IMR-90 (cell line): ENCODE results near the gene RPH3AL. TPM values are rescaled to one million over a fixed set of nuclear protein-coding genes. Genes with fewer than 3 reads are reported as not detected.

Source experiments
- ATAC-seq: fragments of 200-7000 bp; cut with Tn5 transposase; 2 replicates; pipeline ENCODE4 v1.9.1; 2020; ENCODE audit warnings: low read depth, mild to moderate bottlenecking, moderate library complexity
- BruUV-seq: library from RNA; stranded (reverse); fragments of 400-500 nt; replicated peaks from 2 replicates; lab custom pipeline; 2021; lab: Mats Ljungman, UMichigan
- CTCF ChIA-PET: fragments of 300-600 bp; formaldehyde crosslinking; extraction: SDS; loops from one replicate; lab custom pipeline; 2021; ENCODE audit warnings: antibody characterized with exemption; lab: Yijun Ruan, JAX
- POLR2A ChIA-PET: fragments of 300-600 bp; sonication (Branson Sonifier 250); formaldehyde crosslinking; loops from one replicate; lab custom pipeline; 2022; ENCODE audit warnings: antibody characterized with exemption; ENCODE audit not compliant: unreplicated experiment; lab: Charles Lee
- DNase-seq: peaks from one replicate; pipeline ENCODE4 v3.0.0; 2013
- H2AFZ ChIP-seq: replicated peaks from 2 replicates; pipeline ENCODE3; 2013; ENCODE audit warnings: low read length, mild to moderate bottlenecking; ENCODE audit not compliant: poor library complexity
- H2AK5ac ChIP-seq: 2 replicates; pipeline ENCODE4 v1.6.1; 2013; ENCODE audit warnings: low read depth, low read length, inconsistent platforms
- H2AK9ac ChIP-seq: replicated peaks from 2 replicates; pipeline ENCODE3; 2013; ENCODE audit warnings: mild to moderate bottlenecking, low read depth, low read length, moderate library complexity; ENCODE audit not compliant: poor library complexity
- H2BK120ac ChIP-seq: 2 replicates; pipeline ENCODE4 v1.6.1; 2013; ENCODE audit warnings: low read depth, low read length, inconsistent platforms
- H2BK15ac ChIP-seq: 3 replicates; pipeline ENCODE4 v1.6.1; 2013; ENCODE audit warnings: low read depth, low read length, inconsistent platforms
- H2BK20ac ChIP-seq: 2 replicates; pipeline ENCODE4 v1.6.1; 2013; ENCODE audit warnings: low read depth, mild to moderate bottlenecking, inconsistent platforms, low read length, moderate library complexity
- H2BK5ac ChIP-seq: 2 replicates; pipeline ENCODE4 v1.6.1; 2013; ENCODE audit warnings: mild to moderate bottlenecking, low read depth, low read length, inconsistent platforms; ENCODE audit not compliant: poor library complexity, severe bottlenecking
- H3K14ac ChIP-seq: replicated peaks from 2 replicates; pipeline ENCODE4 v1.6.1; 2013; ENCODE audit warnings: low read depth, low read length, inconsistent platforms
- H3K18ac ChIP-seq: 2 replicates; pipeline ENCODE4 v1.6.1; 2013; ENCODE audit warnings: low read depth, low read length, control low read depth
- H3K23ac ChIP-seq: 2 replicates; pipeline ENCODE4 v1.6.1; 2013; ENCODE audit warnings: low read depth, low read length, inconsistent platforms
- H3K27ac ChIP-seq: 2 replicates; pipeline ENCODE4 v1.5.1; 2013; ENCODE audit warnings: mild to moderate bottlenecking, control low read depth, low read length; ENCODE audit not compliant: insufficient read depth
- H3K27me3 ChIP-seq: 2 replicates; pipeline ENCODE4 v1.6.1; 2013; ENCODE audit warnings: low read length; ENCODE audit not compliant: control insufficient read depth, insufficient read depth
- H3K36me3 ChIP-seq: 2 replicates; pipeline ENCODE4 v1.6.1; 2013; ENCODE audit warnings: low read length, mixed read lengths; ENCODE audit not compliant: control insufficient read depth, insufficient read depth
- H3K4ac ChIP-seq: 2 replicates; pipeline ENCODE4 v1.6.1; 2013; ENCODE audit warnings: low read depth, low read length, inconsistent platforms
- H3K4me1 ChIP-seq: 2 replicates; pipeline ENCODE4 v1.6.1; 2013; ENCODE audit warnings: low read length, mixed read lengths; ENCODE audit not compliant: control insufficient read depth, insufficient read depth
- H3K4me2 ChIP-seq: 2 replicates; pipeline ENCODE4 v1.6.1; 2013; ENCODE audit warnings: low read depth, mild to moderate bottlenecking, control low read depth, low read length, moderate library complexity
- H3K4me3 ChIP-seq: 2 replicates; pipeline ENCODE4 v1.5.1; 2013; ENCODE audit warnings: low read depth, mild to moderate bottlenecking, control low read depth, low read length, moderate library complexity; ENCODE audit not compliant: insufficient read depth
- H3K56ac ChIP-seq: 2 replicates; pipeline ENCODE4 v1.6.1; 2013; ENCODE audit warnings: low read length, inconsistent platforms; ENCODE audit not compliant: insufficient read depth; ENCODE audit errors: extremely low read depth
- H3K79me1 ChIP-seq, 2 experiments: 2 replicates each; pipeline ENCODE4 v1.6.1; 2013; ENCODE audit warnings: low read length in 2 of 2, inconsistent platforms in 1 of 2, low read depth in 1 of 2
- H3K9ac ChIP-seq: 2 replicates; pipeline ENCODE4 v1.6.1; 2013; ENCODE audit warnings: low read depth, low read length, control low read depth
- H3K9me1 ChIP-seq: 2 replicates; pipeline ENCODE4 v1.6.1; 2013; ENCODE audit warnings: low read length, inconsistent platforms; ENCODE audit not compliant: insufficient read depth
- H3K9me3 ChIP-seq: 2 replicates; pipeline ENCODE4 v1.6.1; 2013; ENCODE audit warnings: low read length; ENCODE audit not compliant: control insufficient read depth, insufficient read depth
- H4K20me1 ChIP-seq: 2 replicates; pipeline ENCODE4 v1.6.1; 2013; ENCODE audit warnings: low read length, inconsistent platforms; ENCODE audit not compliant: insufficient read depth
- H4K5ac ChIP-seq: 2 replicates; pipeline ENCODE4 v1.6.1; 2013; ENCODE audit warnings: mild to moderate bottlenecking, low read depth, low read length, control low read depth
- H4K8ac ChIP-seq, 2 experiments: 2 replicates each; pipeline ENCODE4 v1.6.1; 2013; ENCODE audit warnings: low read depth in 2 of 2, low read length in 2 of 2, control low read depth in 1 of 2, inconsistent platforms in 1 of 2
- H4K91ac ChIP-seq: 2 replicates; pipeline ENCODE4 v1.6.1; 2013; ENCODE audit warnings: low read depth, low read length, inconsistent platforms; ENCODE audit not compliant: insufficient read depth
- BHLHE40 ChIP-seq: fragments of 150-350 bp; IDR thresholded peaks from 2 replicates; pipeline ENCODE4 v1.6.1; 2016; ENCODE audit warnings: mild to moderate bottlenecking, low read depth, low read length
- CEBPB ChIP-seq: IDR thresholded peaks from 2 replicates; pipeline ENCODE4 v1.6.1; 2012; ENCODE audit warnings: low read depth, low read length, improper control_type of control experiment
- CHD1 ChIP-seq: IDR thresholded peaks from 2 replicates; pipeline ENCODE4 v1.6.1; 2012; ENCODE audit warnings: low read depth, low read length, improper control_type of control experiment
- FOS ChIP-seq: fragments of 150-350 bp; IDR thresholded peaks from 2 replicates; pipeline ENCODE4 v1.6.1; 2016; ENCODE audit warnings: low read depth, low read length
- MAFK ChIP-seq: IDR thresholded peaks from 2 replicates; pipeline ENCODE4 v1.6.1; 2012; ENCODE audit warnings: low read depth, low read length, improper control_type of control experiment
- MAZ ChIP-seq: IDR thresholded peaks from 2 replicates; pipeline ENCODE4 v1.6.1; 2012; ENCODE audit warnings: low read depth, mild to moderate bottlenecking, low read length, improper control_type of control experiment, moderate library complexity, borderline replicate concordance
- MXI1 ChIP-seq: IDR thresholded peaks from 2 replicates; pipeline ENCODE4 v1.6.1; 2012; ENCODE audit warnings: low read depth, mild to moderate bottlenecking, low read length, moderate library complexity, borderline replicate concordance
- NFE2L2 ChIP-seq: fragments of 150-350 bp; IDR thresholded peaks from 2 replicates; pipeline ENCODE4 v1.6.1; 2016; ENCODE audit warnings: low read depth, mild to moderate bottlenecking, low read length
- POLR2A ChIP-seq: IDR thresholded peaks from 2 replicates; pipeline ENCODE4 v1.6.1; 2012; ENCODE audit warnings: mild to moderate bottlenecking, low read depth, low read length
- RAD21 ChIP-seq: IDR thresholded peaks from 2 replicates; pipeline ENCODE4 v1.6.1; 2012; ENCODE audit warnings: low read length, improper control_type of control experiment
- RCOR1 ChIP-seq: IDR thresholded peaks from 2 replicates; pipeline ENCODE4 v1.6.1; 2012; ENCODE audit warnings: mild to moderate bottlenecking, low read length, improper control_type of control experiment; ENCODE audit not compliant: insufficient replicate concordance
- RFX5 ChIP-seq: IDR thresholded peaks from 2 replicates; pipeline ENCODE4 v1.8.0; 2012; ENCODE audit warnings: low read depth, mild to moderate bottlenecking, low read length, moderate library complexity
- SMC3 ChIP-seq: fragments of 150-350 bp; IDR thresholded peaks from 2 replicates; pipeline ENCODE4 v1.6.1; 2016; ENCODE audit warnings: low read depth, mild to moderate bottlenecking, antibody characterized with exemption, low read length, moderate library complexity
- WGBS, 2 experiments: methylation state at CpG; one replicate each; pipeline versions ENCODE4 v1.1.5 to v1.1.7; 2013; ENCODE audit warnings: missing lambda C conversion rate in 2 of 2; ENCODE audit not compliant: insufficient read length in 1 of 2; ENCODE audit errors: extremely low coverage in 2 of 2; 5-methylcytosine and 5-hydroxymethylcytosine counted together
- dilution Hi-C: fragments of 300-500 bp; cut with HindIII; formaldehyde crosslinking; loops from one replicate; pipeline ENCODE4 v1.14.3; 2018; ENCODE audit warnings: low sequenced_read_pairs; ENCODE audit not compliant: unreplicated experiment
- in situ Hi-C: fragments of 300-500 bp; cut with MboI; formaldehyde crosslinking; loops from 3 replicates; pipeline ENCODE4 v1.14.3; 2019; ENCODE audit warnings: low sequenced_read_pairs, inconsistent platforms, mixed read lengths
- intact Hi-C: fragments of 100-400 bp; cut with micrococcal nuclease; formaldehyde crosslinking; loops from 2 replicates; pipeline ENCODE4 v1.10.0; 2022
- polyA plus RNA-seq, 3 experiments: library from polyadenylated mRNA; depleted of rRNA; stranded (reverse); fragments of >200 nt; gene quantifications; 2 replicates each; pipeline ENCODE4 v1.2.3, GENCODE V29; 2012; ENCODE audit warnings: low replicate concordance in 1 of 3
- total RNA-seq: library from RNA; depleted of rRNA; stranded (reverse); fragments of >200 nt; gene quantifications from 2 replicates; pipeline ENCODE4 v1.2.3, GENCODE V29; 2012
- TF ChIP-seq, protein P1 (sequence below): fragments of 150-350 bp; IDR thresholded peaks from 2 replicates; pipeline ENCODE4 v1.6.1; 2017; ENCODE audit warnings: mild to moderate bottlenecking, antibody characterized with exemption, low read length, low read depth
- TF ChIP-seq, protein P2 (sequence below): conservative IDR thresholded peaks from 2 replicates; pipeline ENCODE4 v1.5.1; 2012; ENCODE audit warnings: mild to moderate bottlenecking, low read depth, low read length, improper control_type of control experiment
- TF ChIP-seq, protein P3 (sequence below): fragments of 150-350 bp; IDR thresholded peaks from 2 replicates; pipeline ENCODE4 v1.6.1; 2016; ENCODE audit warnings: low read depth, mild to moderate bottlenecking, low read length, moderate library complexity, borderline replicate concordance

RPH3AL gene
- total and polyA plus RNA-seq, 2 of the 4 experiments (the other 2 are of a cell fraction), result 1.8 to 2.5 TPM

DNA sequence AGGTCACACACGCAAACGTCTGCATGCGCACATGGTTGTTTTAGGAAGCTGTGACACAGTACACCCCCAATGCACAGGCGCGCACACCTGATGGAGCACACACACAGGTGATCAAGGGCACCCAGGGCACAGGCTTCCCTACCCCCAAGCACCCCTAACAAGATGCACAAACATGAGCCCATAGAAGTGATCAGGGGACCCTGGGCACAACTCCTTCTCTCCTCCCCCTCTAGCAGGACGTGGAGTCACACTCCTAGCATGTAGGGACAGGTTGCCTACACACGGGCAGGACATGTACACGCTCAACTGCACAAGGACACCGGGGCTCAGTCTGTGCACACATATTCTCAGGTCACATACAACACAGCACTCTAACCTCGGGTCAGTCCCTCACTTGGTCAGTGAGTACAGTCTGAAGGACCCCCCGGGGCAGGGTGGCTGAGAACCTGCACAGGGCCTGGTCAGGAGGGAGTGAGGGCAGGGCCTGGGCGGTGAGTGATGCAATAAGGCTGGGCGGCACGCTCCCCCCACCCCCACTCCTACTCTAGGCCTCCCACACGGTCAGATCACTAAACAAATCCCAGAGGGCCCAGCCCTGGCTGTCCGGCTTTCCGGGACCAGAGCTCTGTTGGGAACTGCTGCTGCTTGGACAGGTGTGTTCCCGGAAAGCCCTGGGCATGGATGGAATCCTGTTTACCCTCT is 170.4 kb downstream of the RPH3AL start:
- 71% methylated on average over 3 of the region's 18 CpGs; no CpG with 5 or more reads in 1 of the 2 experiments for WGBS, 2 experiments
- intact Hi-C loops, result no loop called here
- POLR2A ChIA-PET, result no interaction called here

More for the DNA sequence above, 170.4 kb downstream of the RPH3AL start:
- H2BK120ac ChIP-seq, result no peak overlapping the region
- no peak overlapping the region for H4K91ac ChIP-seq
- H4K5ac ChIP-seq, result no peak overlapping the region
- no peak overlapping the region for H3K18ac ChIP-seq
- in situ Hi-C loops (no loop called here), dilution Hi-C loops (no loop called here)
- H2AFZ ChIP-seq, result no peak overlapping the region
- no peak overlapping the region for H3K4me2 ChIP-seq
- H3K14ac ChIP-seq, result no peak overlapping the region
- H3K27ac ChIP-seq, result no peak overlapping the region
- no peaks in the 10 kb centered on the region for H3K9me1 ChIP-seq
- H3K36me3 ChIP-seq, result no peaks in the 10 kb centered on the region
- no peaks in the 10 kb centered on the region for H4K20me1 ChIP-seq
- H2AK9ac ChIP-seq, result no peak overlapping the region
- no peak overlapping the region for H3K23ac ChIP-seq
- no peak; the same call in 1 of the 2 replicates for ATAC-seq
- H2BK15ac ChIP-seq, result no peak overlapping the region
- TF ChIP-seq MAZ (no peak), CHD1 (no peak), RAD21 (no peak), FOS (no peak), MXI1 (no peak), POLR2A (no peak), MAFK (no peak), SMC3 (no peak), CEBPB (no peak), NFE2L2 (no peak), RCOR1 (no peak), BHLHE40 (no peak), RFX5 (no peak)
- TF ChIP-seq, protein P1, sequence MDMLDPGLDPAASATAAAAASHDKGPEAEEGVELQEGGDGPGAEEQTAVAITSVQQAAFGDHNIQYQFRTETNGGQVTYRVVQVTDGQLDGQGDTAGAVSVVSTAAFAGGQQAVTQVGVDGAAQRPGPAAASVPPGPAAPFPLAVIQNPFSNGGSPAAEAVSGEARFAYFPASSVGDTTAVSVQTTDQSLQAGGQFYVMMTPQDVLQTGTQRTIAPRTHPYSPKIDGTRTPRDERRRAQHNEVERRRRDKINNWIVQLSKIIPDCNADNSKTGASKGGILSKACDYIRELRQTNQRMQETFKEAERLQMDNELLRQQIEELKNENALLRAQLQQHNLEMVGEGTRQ, result no peak
- TF ChIP-seq, protein P2, sequence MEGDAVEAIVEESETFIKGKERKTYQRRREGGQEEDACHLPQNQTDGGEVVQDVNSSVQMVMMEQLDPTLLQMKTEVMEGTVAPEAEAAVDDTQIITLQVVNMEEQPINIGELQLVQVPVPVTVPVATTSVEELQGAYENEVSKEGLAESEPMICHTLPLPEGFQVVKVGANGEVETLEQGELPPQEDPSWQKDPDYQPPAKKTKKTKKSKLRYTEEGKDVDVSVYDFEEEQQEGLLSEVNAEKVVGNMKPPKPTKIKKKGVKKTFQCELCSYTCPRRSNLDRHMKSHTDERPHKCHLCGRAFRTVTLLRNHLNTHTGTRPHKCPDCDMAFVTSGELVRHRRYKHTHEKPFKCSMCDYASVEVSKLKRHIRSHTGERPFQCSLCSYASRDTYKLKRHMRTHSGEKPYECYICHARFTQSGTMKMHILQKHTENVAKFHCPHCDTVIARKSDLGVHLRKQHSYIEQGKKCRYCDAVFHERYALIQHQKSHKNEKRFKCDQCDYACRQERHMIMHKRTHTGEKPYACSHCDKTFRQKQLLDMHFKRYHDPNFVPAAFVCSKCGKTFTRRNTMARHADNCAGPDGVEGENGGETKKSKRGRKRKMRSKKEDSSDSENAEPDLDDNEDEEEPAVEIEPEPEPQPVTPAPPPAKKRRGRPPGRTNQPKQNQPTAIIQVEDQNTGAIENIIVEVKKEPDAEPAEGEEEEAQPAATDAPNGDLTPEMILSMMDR, result no peak
- TF ChIP-seq, protein P3, sequence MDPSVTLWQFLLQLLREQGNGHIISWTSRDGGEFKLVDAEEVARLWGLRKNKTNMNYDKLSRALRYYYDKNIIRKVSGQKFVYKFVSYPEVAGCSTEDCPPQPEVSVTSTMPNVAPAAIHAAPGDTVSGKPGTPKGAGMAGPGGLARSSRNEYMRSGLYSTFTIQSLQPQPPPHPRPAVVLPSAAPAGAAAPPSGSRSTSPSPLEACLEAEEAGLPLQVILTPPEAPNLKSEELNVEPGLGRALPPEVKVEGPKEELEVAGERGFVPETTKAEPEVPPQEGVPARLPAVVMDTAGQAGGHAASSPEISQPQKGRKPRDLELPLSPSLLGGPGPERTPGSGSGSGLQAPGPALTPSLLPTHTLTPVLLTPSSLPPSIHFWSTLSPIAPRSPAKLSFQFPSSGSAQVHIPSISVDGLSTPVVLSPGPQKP, result no peak
- H2BK20ac ChIP-seq, result no peak overlapping the region
- H4K8ac ChIP-seq, result no peak overlapping the region
- H3K9ac ChIP-seq, result no peak overlapping the region
- BruUV-seq, result no TSS peak
- H3K27me3 ChIP-seq, result peaks cover 65% of the 10 kb centered on the region
- CTCF ChIA-PET, result no interaction called here
- no peaks in the 10 kb centered on the region for H3K4me1 ChIP-seq
- no peak overlapping the region for H2BK5ac ChIP-seq
- H3K4me3 ChIP-seq, result no peak overlapping the region
- no peak overlapping the region for H2AK5ac ChIP-seq
- H3K4ac ChIP-seq, result no peak overlapping the region
- no peaks in the 10 kb centered on the region for H3K9me3 ChIP-seq
- no peak overlapping the region for H3K56ac ChIP-seq
- no peak for DNase-seq
- H3K79me1 ChIP-seq, result no peaks in the 10 kb centered on the region
